Dendritic cell treated with granulocyte-macrophage colony-stimulating factor and Interleukin-4, amounts not matched to agents 40 ng/mL and 50 ng/mL, for 4 days (primary cell): ENCODE measurements around the gene GALNT10.

ENCODE experiments used
- H3K27ac Mint-ChIP-seq: one replicate; pipeline ENCODE4 v1.8.0; 2022; ENCODE audit warnings: mild to moderate bottlenecking, mixed read lengths
- H3K27me3 Mint-ChIP-seq: one replicate; pipeline ENCODE4 v1.8.0; 2022; ENCODE audit warnings: mild to moderate bottlenecking, mixed read lengths
- H3K36me3 Mint-ChIP-seq: one replicate; pipeline ENCODE4 v1.8.0; 2022; ENCODE audit warnings: low read depth, mixed read lengths
- H3K4me1 Mint-ChIP-seq: one replicate; pipeline ENCODE4 v1.8.0; 2022; ENCODE audit warnings: low read depth, mixed read lengths
- H3K4me3 Mint-ChIP-seq: one replicate; pipeline ENCODE4 v1.8.0; 2022; ENCODE audit warnings: mild to moderate bottlenecking, moderate library complexity, mixed read lengths
- H3K9me3 Mint-ChIP-seq: one replicate; pipeline ENCODE4 v1.8.0; 2022; ENCODE audit warnings: mixed read lengths
- intact Hi-C: fragments of 100-400 bp; cut with micrococcal nuclease; formaldehyde crosslinking; loops from one replicate; pipeline ENCODE4 v1.15.0; 2022

GALNT10 gene

GRCh38 chr5:154455585-154455984 is 265.1 kb downstream of the GALNT10 start:
- Mint-ChIP-seq H3K27me3 (no peaks in the 10 kb centered on the region), H3K4me3 (no peak overlapping the region), H3K36me3 (peaks cover 85% of the 10 kb centered on the region), H3K27ac (no peak overlapping the region), H3K4me1 (peaks cover 4% of the 10 kb centered on the region), H3K9me3 (no peaks in the 10 kb centered on the region)
- intact Hi-C loops, result no loop called here

- peaks cover 76% of the 10 kb centered on the region for H3K36me3 Mint-ChIP-seq
- peaks cover 7% of the 10 kb centered on the region for H3K4me1 Mint-ChIP-seq
- no peak overlapping the region for H3K4me3 Mint-ChIP-seq
- no peaks in the 10 kb centered on the region for H3K27me3 Mint-ChIP-seq
- H3K27ac Mint-ChIP-seq, result no peak overlapping the region
- no peaks in the 10 kb centered on the region for H3K9me3 Mint-ChIP-seq
- intact Hi-C loops, result no loop called here
Measured at GRCh38 chr5:154456540-154456939, 266.0 kb downstream of the GALNT10 start.

- Mint-ChIP-seq H3K27me3 (no peaks in the 10 kb centered on the region), H3K4me1 (peaks cover 7% of the 10 kb centered on the region), H3K9me3 (no peaks in the 10 kb centered on the region), H3K36me3 (peaks cover 60% of the 10 kb centered on the region), H3K27ac (no peak overlapping the region), H3K4me3 (no peak overlapping the region)
- intact Hi-C loops, result no loop called here
Measured at GRCh38 chr5:154459015-154459414, 268.5 kb downstream of the GALNT10 start.

- intact Hi-C loops, result loop anchor here (10.0 kb wide), 1 partner anchor 185 kb away; no protein-coding TSS in a partner anchor
- H3K36me3 Mint-ChIP-seq, result peaks cover 48% of the 10 kb centered on the region
- H3K27ac Mint-ChIP-seq, result no peak overlapping the region
Measured at GRCh38 chr5:154460172-154460571, 269.6 kb downstream of the GALNT10 start.

DNA sequence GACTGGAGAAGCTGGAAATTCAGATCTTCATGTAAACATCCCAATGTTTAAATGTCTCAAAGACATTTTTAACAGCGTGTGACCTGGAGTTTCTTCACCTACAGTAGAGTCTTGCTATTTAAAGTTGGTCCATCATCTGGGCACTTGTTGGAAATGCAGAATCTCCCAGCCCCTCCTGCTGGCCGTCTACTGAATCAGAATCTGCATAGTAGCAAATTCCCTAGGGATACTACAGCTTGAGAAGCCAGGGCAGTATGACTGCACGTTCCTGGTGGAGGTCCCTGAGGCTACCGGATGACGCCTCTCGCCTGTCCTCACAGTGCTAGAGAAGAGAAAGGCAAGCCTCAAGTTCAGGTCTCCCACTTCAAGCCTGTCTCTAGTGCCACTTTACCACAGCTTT is 271.0 kb downstream of the GALNT10 start:
- intact Hi-C loops, result loop anchor here (10.0 kb wide), 1 partner anchor 183 kb away; no protein-coding TSS in a partner anchor
- H3K36me3 Mint-ChIP-seq, result peaks cover 35% of the 10 kb centered on the region
- H3K4me3 Mint-ChIP-seq, result no peak overlapping the region
- no peaks in the 10 kb centered on the region for H3K27me3 Mint-ChIP-seq
- H3K9me3 Mint-ChIP-seq, result no peaks in the 10 kb centered on the region
- H3K4me1 Mint-ChIP-seq, result peaks cover 7% of the 10 kb centered on the region
- no peak overlapping the region for H3K27ac Mint-ChIP-seq

More at GRCh38 chr5:154460172-154460571, 269.6 kb downstream of the GALNT10 start:
- H3K27me3 Mint-ChIP-seq, result no peaks in the 10 kb centered on the region
- H3K9me3 Mint-ChIP-seq, result no peaks in the 10 kb centered on the region
- no peak overlapping the region for H3K4me3 Mint-ChIP-seq
- H3K4me1 Mint-ChIP-seq, result peaks cover 7% of the 10 kb centered on the region

DNA sequence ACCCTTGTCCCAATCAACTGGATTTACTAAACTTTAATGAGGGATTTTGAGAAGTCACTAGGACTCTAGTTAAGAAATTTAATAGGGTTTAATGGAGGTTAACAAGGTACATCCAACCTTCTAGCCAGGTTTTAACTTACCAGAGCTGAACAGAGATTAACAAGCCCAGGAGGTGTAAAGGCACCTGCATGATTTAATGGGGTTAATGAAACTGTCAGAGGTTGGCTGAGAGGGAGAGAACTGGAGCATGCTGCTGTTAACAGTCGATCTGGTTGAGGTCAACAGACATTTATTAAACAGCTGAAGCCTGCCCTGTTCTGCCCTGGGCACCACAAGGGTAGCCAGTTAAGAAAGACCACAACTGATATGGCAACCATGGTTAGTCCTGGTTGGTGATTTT is 273.9 kb downstream of the GALNT10 start:
- no peak overlapping the region for H3K27ac Mint-ChIP-seq
- H3K36me3 Mint-ChIP-seq, result peaks cover 9% of the 10 kb centered on the region
- no peaks in the 10 kb centered on the region for H3K9me3 Mint-ChIP-seq
- peaks cover 15% of the 10 kb centered on the region for H3K27me3 Mint-ChIP-seq
- intact Hi-C loops, result loop anchor here (10.0 kb wide), 1 partner anchor 180 kb away; no protein-coding TSS in a partner anchor
- H3K4me3 Mint-ChIP-seq, result no peak overlapping the region
- H3K4me1 Mint-ChIP-seq, result peaks cover 7% of the 10 kb centered on the region

DNA sequence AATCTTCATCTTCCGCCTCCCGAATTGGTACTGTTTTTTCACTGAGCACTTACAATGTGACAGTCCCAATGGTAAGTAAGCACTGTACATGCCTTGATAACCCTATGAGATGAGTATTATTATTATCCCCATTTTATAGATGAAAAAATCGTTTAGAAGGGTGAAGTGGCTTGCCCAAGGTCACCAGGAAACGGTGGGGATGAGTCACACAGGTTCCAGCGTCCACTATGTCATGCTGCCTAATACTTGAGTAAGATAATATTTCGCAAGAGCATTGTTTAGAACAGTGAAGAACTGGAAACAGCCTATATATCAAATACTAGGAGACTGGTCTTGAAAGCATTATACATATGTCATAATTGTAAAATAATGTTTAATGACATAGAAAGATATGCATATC is 274.6 kb downstream of the GALNT10 start:
- H3K4me1 Mint-ChIP-seq, result peaks cover 7% of the 10 kb centered on the region
- no peak overlapping the region for H3K27ac Mint-ChIP-seq
- peaks cover 20% of the 10 kb centered on the region for H3K27me3 Mint-ChIP-seq
- intact Hi-C loops, result loop anchor here (10.0 kb wide), 1 partner anchor 180 kb away; no protein-coding TSS in a partner anchor
- peaks cover 9% of the 10 kb centered on the region for H3K36me3 Mint-ChIP-seq
- H3K9me3 Mint-ChIP-seq, result no peaks in the 10 kb centered on the region
- H3K4me3 Mint-ChIP-seq, result no peak overlapping the region

DNA sequence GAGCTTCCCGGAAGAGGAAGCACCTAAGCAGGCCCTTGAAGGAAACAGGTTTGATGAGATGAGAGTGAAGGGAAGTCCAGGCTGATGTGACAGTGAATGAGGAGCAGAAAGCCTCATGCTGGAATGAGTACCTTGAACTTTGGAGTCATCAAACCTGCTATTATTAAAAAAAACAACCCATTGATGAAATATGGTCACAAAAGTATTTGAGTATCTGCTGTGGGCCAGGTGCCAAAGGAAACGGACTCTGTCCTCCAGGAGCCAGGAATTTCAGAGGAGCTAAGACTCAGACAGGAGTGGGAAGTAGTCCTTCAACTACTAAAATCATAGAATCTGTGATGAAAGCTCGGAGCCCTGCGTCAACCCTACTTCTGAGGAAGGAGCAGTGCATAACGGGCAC is 275.6 kb downstream of the GALNT10 start:
- Mint-ChIP-seq H3K9me3 (no peaks in the 10 kb centered on the region), H3K4me3 (no peak overlapping the region), H3K36me3 (peaks cover 9% of the 10 kb centered on the region), H3K27me3 (peaks cover 30% of the 10 kb centered on the region), H3K4me1 (peaks cover under 1% of the 10 kb centered on the region), H3K27ac (no peak overlapping the region)
- intact Hi-C loops, result loop anchor here (10.0 kb wide), 1 partner anchor 179 kb away; no protein-coding TSS in a partner anchor

DNA sequence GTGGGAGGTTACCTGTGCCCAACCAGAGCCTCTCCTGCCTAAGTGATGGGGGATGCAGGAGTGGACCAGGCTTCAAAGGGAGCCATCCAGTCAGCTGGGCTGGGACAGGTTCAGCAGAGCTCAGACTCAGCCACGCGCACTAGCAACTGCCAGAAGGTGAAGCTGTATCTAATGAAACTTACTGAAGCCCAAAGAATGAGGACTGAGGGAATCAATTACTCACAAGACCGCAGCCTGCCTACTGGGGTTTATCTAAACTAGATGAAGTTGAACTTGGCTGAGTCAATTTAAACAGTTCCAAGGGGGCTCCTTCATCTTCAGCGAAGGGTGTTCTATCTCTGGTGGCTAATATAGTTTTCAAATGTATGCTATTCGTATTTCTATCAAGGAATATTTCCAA is 276.1 kb downstream of the GALNT10 start:
- no peak overlapping the region for H3K4me3 Mint-ChIP-seq
- H3K27me3 Mint-ChIP-seq, result peaks cover 35% of the 10 kb centered on the region
- no peaks in the 10 kb centered on the region for H3K9me3 Mint-ChIP-seq
- peaks cover 9% of the 10 kb centered on the region for H3K36me3 Mint-ChIP-seq
- H3K27ac Mint-ChIP-seq, result no peak overlapping the region
- intact Hi-C loops, result loop anchor here (1.0 to 10.0 kb wide), 2 partner anchors 144 to 178 kb away; no protein-coding TSS in a partner anchor
- H3K4me1 Mint-ChIP-seq, result no peaks in the 10 kb centered on the region

DNA sequence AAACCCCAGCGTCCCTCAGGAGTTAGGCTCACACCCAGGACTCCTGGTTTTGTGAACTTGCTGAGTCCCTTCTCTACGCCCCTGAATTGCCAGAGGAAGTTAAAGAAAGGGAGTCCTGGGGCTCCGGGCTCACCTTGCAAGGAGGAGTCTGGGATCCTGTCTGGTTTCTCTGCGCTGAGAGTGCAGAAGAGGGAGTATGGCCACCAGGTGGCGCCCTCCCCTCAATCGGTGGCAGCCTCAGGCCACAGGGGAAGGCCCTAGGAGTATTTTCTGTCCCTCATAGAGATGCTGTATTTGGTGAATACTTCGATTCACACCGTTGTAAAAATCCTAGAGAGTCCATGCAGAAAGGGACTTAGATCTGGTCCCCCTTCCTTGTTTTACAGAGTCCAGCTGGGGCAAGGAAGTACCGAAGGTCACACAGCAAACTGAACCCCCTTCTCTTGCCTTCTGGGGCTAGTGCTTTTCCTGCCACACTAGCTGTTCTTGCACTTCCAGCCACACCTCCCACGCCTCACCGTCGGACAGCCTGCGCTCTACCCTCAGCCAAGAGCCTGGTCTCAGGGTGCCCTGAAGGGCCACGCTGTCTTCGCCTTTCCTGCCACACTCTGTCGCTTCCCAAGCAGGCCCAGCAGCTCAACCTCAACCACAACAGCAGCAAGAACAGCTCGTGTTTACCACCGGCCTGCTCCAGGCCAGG is 277.3 kb downstream of the GALNT10 start:
- Mint-ChIP-seq H3K9me3 (no peaks in the 10 kb centered on the region), H3K4me1 (no peaks in the 10 kb centered on the region), H3K27me3 (peaks cover 39% of the 10 kb centered on the region), H3K4me3 (no peak overlapping the region), H3K36me3 (peaks cover 5% of the 10 kb centered on the region), H3K27ac (no peak overlapping the region)
- intact Hi-C loops, result loop anchor here (1.0 to 10.0 kb wide), 2 partner anchors 142 to 177 kb away; no protein-coding TSS in a partner anchor

DNA sequence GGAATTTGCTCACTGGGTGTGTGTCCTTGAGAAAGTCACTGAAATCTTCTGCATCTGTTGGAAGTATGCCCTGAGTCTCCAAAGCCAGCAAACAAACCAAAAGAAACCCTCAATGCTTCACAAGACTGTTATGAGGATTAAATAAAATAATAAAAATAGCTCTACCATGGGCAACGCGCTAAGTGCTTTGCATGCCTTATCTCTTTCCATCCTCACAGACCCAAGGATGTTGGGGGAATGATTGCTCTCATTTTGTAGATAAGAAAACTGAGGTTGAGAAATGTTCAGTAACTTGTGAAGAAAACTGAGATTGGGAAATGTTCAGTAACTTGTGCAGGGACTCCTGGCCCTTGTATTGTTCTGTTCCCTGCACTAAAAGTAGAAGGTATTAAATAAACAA is 279.6 kb downstream of the GALNT10 start:
- H3K4me3 Mint-ChIP-seq, result no peak overlapping the region
- no peak overlapping the region for H3K27ac Mint-ChIP-seq
- intact Hi-C loops, result no loop called here
- no peaks in the 10 kb centered on the region for H3K9me3 Mint-ChIP-seq
- H3K27me3 Mint-ChIP-seq, result peaks cover 62% of the 10 kb centered on the region
- H3K36me3 Mint-ChIP-seq, result no peaks in the 10 kb centered on the region
- peaks cover 22% of the 10 kb centered on the region for H3K4me1 Mint-ChIP-seq
